ENCODE measurements around the gene AGBL5.
A peak's percentile ranks its signal among the peaks of the same experiment; 100 is the strongest.
"Not testable (repeated sequence)": the region's sequence is repeated elsewhere in the genome, so short reads cannot be mapped to it uniquely, and the experiment has no call there.

Gene AGBL5

DNA sequence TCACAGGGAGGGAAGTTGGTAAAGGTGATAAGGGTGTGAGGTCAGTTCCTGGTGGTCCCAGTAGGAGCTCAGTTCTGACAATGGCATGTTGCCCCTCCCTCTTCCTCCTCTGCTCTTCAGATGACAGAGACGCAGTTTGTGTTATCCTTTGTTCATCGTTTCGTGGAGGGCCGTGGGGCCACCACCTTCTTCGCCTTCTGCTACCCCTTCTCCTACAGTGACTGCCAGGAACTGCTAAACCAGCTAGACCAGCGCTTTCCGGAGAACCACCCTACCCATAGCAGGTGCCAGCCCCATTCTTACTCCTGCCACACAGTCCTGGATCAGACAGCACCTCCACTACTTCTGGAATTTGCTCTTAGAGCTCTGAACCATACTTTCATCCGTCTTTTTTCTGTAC lies 2.3 kb downstream of the AGBL5 start:
- DNase-seq (ENCODE audit: low read depth), result no peak

DNA sequence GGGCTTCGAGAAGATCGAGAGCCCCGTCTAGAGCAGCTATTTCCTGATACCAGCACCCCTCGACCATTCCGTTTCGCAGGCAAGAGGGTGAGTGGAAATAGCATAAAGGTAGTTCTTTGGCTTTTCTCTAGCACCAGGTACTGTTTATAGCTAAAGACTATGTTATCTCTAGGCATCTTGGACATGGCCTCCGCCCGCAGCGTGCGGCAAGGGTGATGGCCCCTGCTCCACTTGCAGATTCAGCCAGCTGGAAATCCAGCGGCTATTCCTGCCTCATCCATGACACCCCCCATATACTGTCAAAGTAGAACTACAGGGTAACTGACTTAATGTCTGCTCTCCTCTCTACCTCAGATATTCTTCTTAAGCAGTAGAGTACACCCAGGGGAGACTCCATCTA lies 3.3 kb downstream of the AGBL5 start:
- no peak for DNase-seq (ENCODE audit: low read depth)

DNA sequence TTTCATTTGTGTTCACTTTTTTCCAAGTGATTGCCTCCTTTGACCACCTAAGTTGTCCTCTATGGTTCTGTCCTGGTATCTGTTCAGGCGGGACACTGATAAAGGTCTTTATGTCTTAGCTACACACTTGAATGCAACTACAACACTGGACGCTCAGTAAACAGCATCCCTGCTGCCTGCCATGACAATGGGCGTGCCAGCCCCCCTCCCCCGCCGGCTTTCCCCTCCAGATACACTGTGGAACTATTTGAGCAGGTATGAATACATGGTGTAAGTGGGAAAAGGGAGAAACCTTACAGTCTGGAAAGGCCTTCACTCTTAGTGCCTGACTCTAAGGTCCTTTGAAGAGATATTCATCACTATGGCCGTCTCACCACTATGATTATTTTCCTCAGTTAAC lies 5.7 kb downstream of the AGBL5 start:
- DNase-seq (ENCODE audit: low read depth), result no peak

DNA sequence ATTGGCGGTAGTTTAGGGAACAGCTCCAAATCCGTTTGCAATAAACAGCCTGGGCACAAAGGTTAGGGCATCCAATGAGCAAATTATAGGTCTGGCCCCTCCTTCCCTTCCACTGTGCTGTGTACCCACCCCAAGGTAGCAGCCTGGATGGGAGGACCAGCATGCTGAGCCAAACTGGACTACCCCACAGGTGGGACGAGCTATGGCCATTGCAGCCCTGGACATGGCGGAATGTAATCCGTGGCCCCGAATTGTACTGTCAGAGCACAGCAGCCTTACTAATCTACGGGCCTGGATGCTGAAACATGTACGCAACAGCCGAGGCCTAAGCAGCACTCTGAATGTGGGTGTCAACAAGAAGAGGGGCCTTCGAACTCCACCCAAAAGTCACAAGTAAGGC lies 6.7 kb downstream of the AGBL5 start:
- DNase-seq (ENCODE audit: low read depth), result no peak

DNA sequence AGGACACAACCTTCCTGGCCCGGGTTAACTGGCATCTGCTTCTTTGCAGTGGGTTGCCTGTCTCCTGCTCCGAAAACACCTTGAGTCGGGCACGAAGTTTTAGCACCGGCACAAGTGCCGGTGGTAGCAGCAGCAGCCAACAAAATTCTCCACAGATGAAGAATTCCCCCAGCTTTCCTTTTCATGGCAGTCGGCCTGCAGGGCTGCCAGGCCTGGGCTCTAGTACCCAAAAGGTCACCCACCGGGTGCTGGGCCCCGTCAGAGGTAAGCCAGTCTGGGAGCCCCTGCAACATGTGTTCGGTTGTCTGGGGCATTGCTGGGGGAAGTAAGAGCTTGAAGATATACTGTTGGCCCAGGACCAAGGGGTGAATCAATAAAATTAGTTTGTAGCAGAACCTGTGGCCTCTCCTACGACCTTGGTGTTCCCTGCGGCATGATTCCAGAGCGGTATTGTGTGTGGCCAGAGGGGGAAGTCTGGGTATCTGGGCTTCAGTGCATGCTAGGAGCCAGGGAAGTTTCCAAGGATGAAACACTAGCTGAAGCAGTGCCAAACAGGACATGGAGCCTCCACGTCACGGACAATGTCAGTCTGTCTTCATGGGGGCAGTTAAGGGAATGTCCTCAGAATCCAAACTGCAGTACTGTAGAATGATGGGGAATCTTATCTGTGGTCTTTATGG lies 7.8 kb downstream of the AGBL5 start:
- no peak for DNase-seq (ENCODE audit: low read depth)

DNA sequence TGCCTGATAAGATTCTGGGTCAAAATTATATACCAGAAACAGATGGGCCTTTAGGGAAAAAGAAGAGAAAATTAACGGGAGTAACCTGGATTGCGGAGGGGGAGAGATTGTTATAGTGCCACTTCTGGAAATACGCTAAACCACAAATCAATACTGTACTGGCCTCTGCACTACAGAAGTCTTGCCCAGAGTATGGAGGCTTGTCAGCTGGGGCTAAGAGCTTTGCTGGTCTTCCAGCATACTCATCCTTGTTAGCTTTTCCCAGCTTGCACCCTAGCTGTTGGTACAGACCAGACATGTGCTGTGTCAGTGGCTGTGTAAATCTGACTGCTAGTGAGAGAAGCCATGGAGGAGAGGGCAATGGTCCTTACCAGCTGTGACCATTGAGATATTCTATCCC lies 8.9 kb downstream of the AGBL5 start:
- DNase-seq (ENCODE audit: low read depth), result no peak

DNA sequence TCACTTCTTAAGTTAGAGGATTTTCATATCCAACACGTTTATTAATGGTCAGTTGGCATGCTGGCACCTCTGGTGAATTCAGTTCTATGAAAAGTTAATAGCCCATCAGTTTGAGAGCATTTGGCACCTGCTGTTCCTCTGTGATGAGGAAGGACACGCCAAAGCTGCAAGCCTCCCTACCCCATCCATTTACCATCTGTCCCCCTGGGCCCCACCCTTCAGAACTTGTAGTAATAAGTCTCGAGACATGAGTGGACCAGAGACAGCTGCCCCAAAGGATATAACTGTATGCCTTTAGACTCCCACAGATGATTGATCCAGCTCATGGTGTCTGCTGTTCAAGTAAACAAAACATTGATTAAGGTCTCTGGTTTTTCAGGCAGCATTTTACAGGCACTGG lies 13.7 kb downstream of the AGBL5 start:
- no peak for DNase-seq (ENCODE audit: low read depth)

DNA sequence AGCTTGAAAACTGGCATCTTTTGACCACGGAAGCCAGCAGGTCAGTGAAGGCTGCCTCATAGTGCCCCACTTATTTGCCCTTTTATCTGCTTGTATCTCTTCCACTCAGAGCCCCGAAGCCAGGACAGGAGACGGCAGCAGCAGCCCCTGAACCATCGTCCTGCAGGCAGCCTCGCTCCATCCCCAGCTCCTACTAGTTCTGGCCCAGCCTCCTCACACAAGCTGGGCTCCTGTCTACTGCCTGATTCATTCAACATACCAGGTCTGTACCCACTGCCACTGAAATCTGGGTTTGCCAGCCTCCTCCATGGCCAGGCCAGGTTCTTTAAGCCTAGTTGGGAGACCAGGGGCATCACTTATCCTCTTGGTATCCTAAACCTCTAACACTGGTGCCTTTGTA lies 15.9 kb downstream of the AGBL5 start:
- DNase-seq (ENCODE audit: low read depth), result no peak

DNA sequence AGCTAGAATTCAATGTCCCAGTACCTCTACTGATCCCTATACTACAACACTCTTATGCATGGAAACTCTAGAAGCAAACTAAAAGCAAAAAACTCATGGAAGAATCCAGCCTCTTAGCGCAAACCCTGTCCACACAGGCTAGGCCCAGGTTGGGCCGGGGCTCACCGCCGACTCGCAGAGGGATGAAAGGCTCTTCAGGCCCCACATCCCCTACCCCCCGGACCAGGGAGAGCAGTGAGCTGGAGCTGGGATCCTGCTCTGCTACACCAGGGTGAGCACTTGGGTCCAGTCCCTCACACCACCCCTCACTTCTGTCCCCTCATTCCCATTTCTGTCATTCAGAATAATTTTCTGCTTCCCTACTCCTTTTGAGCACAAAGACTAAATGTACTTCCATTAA lies 18.0 kb downstream of the AGBL5 start:
- DNase-seq (ENCODE audit: low read depth), result no peak

DNA sequence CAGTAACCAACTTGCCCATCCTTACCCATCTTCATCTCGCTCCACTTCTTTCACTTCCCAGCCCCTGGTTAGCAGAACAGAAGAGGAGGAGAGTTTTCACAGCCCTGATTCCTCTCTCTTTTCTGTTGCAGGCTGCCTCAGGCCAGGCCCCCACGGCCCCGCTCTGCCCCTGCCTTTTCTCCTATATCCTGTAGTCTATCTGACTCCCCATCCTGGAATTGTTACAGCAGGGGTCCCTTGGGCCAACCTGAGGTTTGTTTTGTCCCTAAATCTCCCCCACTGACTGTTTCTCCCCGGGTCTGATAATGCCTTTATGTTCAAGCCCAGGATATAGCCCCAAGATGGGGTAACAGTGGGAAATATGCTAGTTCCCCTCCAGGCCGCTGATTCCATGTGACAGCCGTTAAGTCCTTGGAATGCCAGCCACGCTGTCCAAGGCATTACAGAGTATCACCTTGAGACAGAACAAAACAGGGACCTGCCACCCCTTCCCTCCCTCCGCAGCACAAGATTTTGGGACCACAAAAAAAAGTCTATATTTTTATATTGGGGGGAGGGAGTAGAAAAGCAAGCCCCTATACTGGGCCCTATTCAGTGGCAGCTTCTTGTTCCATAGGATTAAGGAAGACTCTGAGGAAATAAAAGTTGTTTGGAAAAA lies 18.6 kb downstream of the AGBL5 start:
- DNase-seq (ENCODE audit: low read depth), result no peak

DNA sequence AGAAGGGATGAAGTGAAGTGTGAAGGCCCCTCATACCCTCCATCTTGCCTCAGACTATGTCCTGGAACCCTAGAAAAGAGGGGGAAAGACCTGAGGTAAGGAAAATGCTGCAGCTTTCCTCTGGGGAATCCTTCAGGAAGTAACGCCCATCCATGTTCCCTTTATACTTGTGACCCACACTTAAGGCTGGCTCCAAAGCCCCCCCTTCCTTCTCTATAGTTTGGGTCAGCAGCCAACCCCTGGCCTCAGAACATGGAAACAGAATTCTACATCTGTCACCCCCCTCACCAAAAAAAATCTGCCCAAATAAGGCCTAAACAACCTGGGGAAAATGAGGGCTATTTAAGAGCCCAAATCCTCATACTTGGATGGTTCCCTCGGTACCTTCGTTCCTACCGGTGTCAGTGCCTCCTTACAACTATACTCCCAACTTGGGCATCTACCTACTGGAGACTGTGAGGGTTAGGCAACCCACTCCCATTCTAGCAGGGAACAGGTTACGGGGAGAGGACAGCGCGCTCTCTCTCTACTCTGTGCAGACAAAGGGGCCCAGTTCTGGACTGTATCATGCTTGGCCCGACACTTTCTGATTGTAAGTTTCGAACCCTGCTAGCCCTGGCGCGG lies 19.3 kb downstream of the AGBL5 start:
- DNase-seq (ENCODE audit: low read depth), result no peak

DNA sequence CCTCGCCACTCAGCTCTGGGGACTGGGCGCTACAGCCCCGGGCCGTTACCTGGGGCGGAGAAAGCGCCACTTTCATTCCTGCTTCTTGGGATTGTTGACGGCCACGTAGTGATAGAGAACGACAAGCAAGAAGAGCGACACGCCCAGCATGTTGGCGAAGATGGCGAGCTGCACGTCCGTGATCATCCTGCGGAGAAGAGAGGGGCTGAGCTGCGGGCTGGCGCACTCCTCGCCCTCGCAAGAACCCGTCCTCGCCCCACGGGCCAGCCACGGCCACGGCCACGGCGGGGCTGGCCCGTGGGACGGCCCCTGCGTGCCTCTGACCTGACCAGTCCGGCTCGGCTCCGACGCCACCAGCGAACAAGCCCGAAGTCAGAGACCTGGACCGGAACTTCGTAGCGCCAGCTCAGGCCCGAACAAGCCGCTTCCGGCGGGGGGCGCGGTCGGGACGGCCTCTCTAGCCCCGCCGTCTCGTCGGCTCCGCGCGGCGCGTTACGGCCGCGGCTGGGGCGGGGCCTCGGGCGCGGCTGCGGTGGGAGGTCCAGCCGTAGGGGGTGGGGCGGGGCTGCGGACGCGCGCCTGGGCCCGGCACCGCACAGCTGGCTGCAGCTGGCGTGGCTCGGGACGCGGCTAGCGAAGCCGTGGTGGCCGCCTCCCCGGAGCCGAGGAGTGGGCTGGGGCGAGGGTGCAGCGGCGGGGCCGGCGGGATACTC lies 20.0 kb downstream of the AGBL5 start, which contains the start of gene OST4:
Gene OST4, minus strand, starts transcription at position 378 of the 713 bp plus-strand sequence.
- DNase-seq (ENCODE audit: low read depth), result peak; percentile 76

DNA sequence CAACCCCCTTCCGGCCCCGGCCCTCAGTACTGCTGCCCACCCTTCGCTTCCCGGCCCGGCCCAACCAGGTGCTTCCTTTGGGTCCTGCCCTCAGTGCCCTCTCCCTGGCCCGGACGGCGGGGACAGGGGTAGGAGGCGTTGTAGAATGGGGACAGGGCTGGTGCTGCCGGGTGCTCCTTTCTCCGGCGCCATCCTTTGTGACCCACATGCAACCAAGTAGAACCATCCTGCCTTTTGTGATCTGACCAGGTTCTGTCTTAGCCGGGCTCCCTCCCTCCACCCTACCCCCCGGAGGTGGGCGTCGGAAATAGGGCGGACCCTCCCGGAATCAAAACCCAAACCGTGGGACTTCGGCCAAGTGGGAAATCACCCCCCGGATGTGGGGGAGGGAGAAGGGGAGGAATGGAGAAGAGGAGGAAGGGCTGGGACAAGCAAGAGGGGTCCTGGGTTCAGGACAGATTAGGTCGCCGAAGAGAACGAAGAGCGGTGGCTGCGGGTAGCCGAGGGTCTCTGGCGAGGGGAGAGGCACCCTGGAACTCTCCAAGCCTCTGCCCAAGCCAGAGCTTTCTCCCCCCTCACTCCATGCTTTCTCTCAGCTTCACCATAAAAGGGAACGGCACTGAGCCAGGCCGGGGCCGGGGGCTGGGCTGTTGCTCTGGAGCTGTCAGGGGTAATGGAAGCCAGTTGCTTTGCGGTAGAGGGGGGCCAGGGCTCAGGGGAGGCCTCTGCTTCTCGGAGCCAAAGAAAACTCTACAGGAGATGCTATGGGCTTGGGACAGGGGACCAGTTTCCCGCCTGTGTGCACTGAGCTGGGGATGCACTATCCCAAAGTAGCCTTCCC lies 20.7 kb downstream of the AGBL5 start:
- no peak for DNase-seq (ENCODE audit: low read depth)

DNA sequence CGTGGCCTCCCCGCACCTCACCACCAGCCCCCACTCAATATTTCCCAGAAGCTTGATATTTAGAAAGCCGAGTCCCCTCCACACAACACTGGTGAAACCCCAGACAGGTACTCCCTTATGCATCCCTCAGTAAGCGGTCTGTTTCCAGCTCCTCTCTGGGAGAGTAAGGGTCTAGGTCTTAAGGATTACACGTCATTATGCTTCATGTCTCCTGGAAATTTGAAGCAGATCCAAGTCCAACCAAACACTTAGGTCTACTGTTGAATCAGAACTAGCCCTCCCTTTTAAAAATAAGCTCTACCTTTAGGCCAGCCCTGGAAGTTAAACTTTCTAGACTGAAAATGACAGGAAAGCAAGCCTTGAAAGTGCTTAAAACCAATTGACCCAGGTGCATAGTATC lies 21.5 kb downstream of the AGBL5 start:
- no peak for DNase-seq (ENCODE audit: low read depth)

DNA sequence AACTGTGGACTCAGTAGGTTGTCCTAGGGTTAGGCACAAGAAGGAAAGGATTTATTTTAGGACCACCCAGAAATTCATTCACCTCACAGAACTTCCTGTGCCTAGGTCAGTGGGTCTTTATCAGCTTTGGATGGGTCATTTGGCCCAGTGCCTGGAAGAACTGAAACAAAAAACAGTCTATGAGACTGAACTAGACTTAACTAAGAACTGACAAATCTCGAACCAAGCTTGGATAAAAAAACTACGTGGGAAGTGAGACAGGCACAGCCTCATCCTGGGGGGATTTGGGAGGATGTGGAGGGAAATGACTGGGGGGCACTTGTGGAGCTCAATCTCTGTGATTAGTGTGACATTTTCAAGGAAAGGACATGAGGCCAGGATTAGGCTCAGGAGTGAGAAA lies 22.3 kb downstream of the AGBL5 start:
- DNase-seq (ENCODE audit: low read depth), result no peak

DNA sequence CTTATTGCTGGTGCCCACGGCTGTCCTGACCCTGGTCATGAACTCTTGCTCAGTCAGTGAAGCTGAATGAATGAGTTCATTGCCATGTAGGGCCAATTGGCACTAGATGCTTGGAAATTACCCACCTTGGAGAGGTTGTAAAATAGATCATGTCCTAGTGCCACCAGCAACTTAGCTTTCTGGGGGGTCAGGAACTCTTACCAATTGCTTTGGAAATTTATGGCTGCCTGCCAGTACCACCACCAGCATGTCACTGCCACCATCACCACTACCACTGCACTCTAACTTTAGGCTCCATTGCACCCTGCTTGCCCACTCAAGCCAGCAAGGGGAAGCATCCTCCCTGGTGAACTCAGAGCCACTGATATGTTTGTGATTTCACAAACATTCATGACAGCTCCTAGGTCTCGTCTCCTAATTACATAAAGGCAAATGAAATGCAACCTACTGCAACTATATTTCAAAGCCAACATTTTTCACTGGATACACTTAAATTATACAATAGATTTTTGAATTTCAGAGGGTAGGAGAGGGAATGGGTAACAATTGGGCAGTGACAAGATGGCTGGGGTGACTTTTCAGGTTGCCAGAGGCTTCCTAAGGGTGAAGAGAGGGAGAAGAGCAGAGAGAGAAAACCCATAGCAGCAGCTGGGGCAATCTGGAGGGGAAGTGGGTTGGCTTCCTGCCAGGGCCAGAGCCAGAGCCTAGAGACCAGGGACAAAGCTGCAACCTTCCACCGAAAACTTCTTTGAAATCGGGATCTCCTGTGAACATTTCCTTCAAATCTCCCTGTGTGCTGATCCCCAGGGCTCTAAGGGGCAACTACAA lies 23.5 kb downstream of the AGBL5 start:
- DNase-seq (ENCODE audit: low read depth), result no peak

DNA sequence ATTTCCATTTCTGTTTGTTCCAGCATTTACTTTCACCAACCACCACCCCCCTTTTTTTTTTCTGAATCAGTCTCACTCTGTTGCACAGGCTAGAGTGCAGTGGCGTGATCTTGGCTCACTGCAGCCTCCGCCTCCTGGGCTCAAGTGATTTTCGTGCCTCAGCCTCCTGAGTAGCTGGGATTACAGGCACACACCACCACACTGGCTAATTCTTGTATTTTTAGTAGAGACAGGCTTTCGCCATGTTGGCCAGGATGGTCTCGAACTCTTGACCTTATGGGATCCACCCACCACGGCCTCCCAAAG lies 24.1 kb downstream of the AGBL5 start:
- not testable (repeated sequence) for DNase-seq (ENCODE audit: low read depth)

DNA sequence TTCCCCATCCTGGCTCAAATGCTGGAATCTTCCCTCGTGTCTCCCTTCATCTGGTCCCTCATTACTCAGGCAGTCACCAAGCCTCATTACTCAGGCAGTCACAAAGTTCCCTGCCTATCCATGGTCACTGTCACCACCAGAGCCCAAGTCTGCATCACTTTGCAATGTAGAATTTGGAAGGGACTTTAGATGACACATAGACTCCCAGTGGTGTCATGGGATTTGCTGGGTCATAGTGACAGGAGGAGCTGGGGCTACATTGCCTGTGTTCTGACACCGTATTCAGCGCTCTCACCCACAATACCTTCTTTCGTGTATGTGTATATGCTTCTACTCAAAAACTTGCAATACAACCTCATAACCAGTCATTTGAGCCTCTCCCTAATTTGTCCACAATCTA lies 24.9 kb downstream of the AGBL5 start:
- DNase-seq (ENCODE audit: low read depth), result no peak

DNA sequence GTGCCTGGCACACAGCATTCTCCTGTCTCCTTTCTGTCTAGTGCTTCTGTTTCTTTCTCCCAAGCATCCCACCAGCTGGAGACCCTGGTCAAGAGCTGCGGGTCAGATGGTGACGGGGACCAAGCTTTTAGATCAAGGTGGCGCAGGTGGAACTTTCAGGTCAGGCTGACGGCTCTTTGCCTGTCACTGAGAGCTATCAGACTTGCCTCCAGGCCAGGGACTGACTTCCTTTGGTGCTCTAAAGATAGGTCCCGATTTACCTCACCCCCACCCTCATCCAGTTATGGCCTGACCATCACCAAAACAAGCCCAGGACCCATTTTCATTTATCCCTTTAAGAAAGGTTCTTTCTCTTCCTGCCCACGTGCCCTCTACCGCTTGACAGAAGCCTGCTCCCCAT lies 25.8 kb downstream of the AGBL5 start:
- DNase-seq (ENCODE audit: low read depth), result no peak

DNA sequence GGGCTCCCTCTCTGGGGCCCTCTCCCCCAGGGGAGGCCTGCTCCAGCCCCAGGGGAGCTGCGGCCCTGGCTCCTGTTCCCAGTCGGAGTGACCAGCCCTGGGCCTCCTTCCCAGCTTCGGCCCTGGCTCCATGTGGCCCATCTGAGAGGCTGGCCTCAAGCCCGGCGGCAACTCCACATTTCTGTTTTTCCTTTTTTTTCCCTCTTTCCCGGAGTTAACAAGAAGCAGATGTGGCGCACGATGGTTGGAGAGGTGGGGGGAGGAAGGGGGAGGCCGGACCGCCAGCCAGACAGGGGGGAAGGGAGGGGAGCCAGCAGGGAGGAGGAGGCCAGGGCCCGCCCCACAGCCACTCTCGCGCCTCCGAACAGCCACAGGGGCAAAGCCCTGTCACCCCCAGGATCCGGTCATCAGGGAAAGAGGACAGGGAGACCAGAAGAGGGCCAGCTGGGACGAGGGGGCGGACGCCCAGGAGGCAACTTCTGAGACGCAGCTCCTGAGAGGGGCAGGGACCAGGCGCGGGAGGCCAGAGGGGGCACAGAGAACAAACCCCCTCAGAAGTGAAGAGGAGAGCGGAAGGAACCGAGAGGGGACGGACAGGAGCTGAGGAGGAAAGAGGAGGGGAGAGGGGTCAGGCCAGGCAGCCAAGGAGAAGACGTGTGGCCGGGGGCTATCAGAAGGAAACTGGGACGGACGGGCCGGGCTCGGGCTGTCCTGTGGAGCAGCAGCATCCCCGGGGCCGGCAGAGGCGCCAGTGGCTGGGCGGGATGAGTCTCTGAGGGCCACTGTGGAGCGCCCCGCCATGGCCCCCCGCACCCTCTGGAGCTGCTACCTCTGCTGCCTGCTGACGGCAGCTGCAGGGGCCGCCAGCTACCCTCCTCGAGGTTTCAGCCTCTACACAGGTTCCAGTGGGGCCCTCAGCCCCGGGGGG lies 27.1 kb downstream of the AGBL5 start, which contains the start of gene EMILIN1:
Gene EMILIN1, plus strand, starts transcription at position 349 of the 928 bp plus-strand sequence. Its CDS starts 451 bp downstream, at position 800.
- DNase-seq (ENCODE audit: low read depth), result peak; percentile 97

Data from GM04504 (cell line).